GM18909 (cell line): Measurements from ENCODE around the gene ARID1B.

Source experiments
- ATAC-seq: cut with Tn5 transposase; IDR thresholded peaks from one replicate; pipeline ENCODE4 v1.9.1; 2021; ENCODE audit warnings: mild to moderate bottlenecking; ENCODE audit not compliant: unreplicated experiment, poor library complexity

The ARID1B gene

GRCh38 chr6:156790711-156791319 lies 13.6 kb downstream of the ARID1B start:
- ATAC-seq, result no peak

- peak; percentile 71 for ATAC-seq
These were observed 14.2 kb downstream of the ARID1B start for GRCh38 chr6:156791320-156791850.

GRCh38 chr6:156793200-156793599 lies 16.0 kb downstream of the ARID1B start:
- ATAC-seq, result no peak

- peak; percentile 69 for ATAC-seq
These were observed 17.6 kb downstream of the ARID1B start for GRCh38 chr6:156794546-156795354.

- ATAC-seq, result no peak
These were observed 18.6 kb downstream of the ARID1B start for GRCh38 chr6:156795825-156796224.

- ATAC-seq, result no peak
These were observed 19.4 kb downstream of the ARID1B start for GRCh38 chr6:156796627-156797026.

GRCh38 chr6:156797901-156798735 lies 20.9 kb downstream of the ARID1B start:
- ATAC-seq, result no peak

GRCh38 chr6:156801712-156802111 lies 24.5 kb downstream of the ARID1B start:
- ATAC-seq, result no peak

GRCh38 chr6:156803353-156803752 lies 26.2 kb downstream of the ARID1B start:
- no peak for ATAC-seq

GRCh38 chr6:156804402-156804801 lies 27.2 kb downstream of the ARID1B start:
- no peak for ATAC-seq

- no peak for ATAC-seq
These were observed 29.0 kb downstream of the ARID1B start for GRCh38 chr6:156806155-156806554.

- no peak for ATAC-seq
These were observed 29.9 kb downstream of the ARID1B start for GRCh38 chr6:156807028-156807427.

GRCh38 chr6:156807795-156808194 lies 30.6 kb downstream of the ARID1B start:
- no peak for ATAC-seq

GRCh38 chr6:156808287-156808686 lies 31.1 kb downstream of the ARID1B start:
- ATAC-seq, result peak; percentile 33

- ATAC-seq, result peak; percentile 93
These were observed 31.9 kb downstream of the ARID1B start for GRCh38 chr6:156809034-156809433.

- no peak for ATAC-seq
These were observed 32.4 kb downstream of the ARID1B start for GRCh38 chr6:156809446-156810178.

GRCh38 chr6:156814036-156814581 lies 36.9 kb downstream of the ARID1B start:
- no peak for ATAC-seq

- no peak for ATAC-seq
These were observed 39.3 kb downstream of the ARID1B start for GRCh38 chr6:156816505-156816904.

- no peak for ATAC-seq
These were observed 43.1 kb downstream of the ARID1B start for GRCh38 chr6:156820089-156820798.
